Heart right ventricle (tissue), 16 donors: ENCODE data around the gene A1BG. TPM values are rescaled to one million over a fixed set of nuclear protein-coding genes. Genes with fewer than 3 reads are reported as not detected.
A peak's percentile ranks its signal among the peaks of the same experiment; 100 is the strongest.

ENCODE experiments used
- ATAC-seq, 8 donors: fragments of 200-7000 bp; cut with Tn5 transposase; one replicate each; pipeline ENCODE4 v1.9.1; 2020; ENCODE audit warnings: mild to moderate bottlenecking in 8 of 8, moderate library complexity in 8 of 8, moderate number of reproducible peaks in 1 of 8
- DNase-seq, 2 donors: peaks; one replicate each; pipeline ENCODE4 v3.0.0-alpha.2; 2020
- H3K27ac ChIP-seq, 10 donors: fragments of 200-600 bp; sonication (generic) in 2 of 10; one replicate each; pipeline versions ENCODE4 v1.5.0 to v1.8.0; 2020 to 2022; ENCODE audit warnings: mild to moderate bottlenecking in 3 of 10
- H3K27me3 ChIP-seq, 7 donors: fragments of 200-600 bp; one replicate each; pipeline ENCODE4 v1.8.0; 2021 to 2022; ENCODE audit warnings: mild to moderate bottlenecking in 2 of 7
- H3K36me3 ChIP-seq, 9 donors: fragments of 200-600 bp; sonication (generic) in 1 of 9; one replicate each; pipeline versions ENCODE4 v1.5.0 to v1.8.0; 2020 to 2022; ENCODE audit warnings: mild to moderate bottlenecking in 2 of 9
- H3K4me1 ChIP-seq, 9 donors: fragments of 200-600 bp; sonication (generic) in 1 of 9; one replicate each; pipeline versions ENCODE4 v1.5.0 to v1.8.0; 2020 to 2022; ENCODE audit warnings: mild to moderate bottlenecking in 4 of 9
- H3K4me3 ChIP-seq, 10 donors: fragments of 200-600 bp; sonication (generic) in 2 of 10; one replicate each; pipeline versions ENCODE4 v1.5.0 to v1.8.0; 2020 to 2022; ENCODE audit warnings: mild to moderate bottlenecking in 7 of 10, moderate library complexity in 2 of 10
- H3K9me3 ChIP-seq, 11 donors: fragments of 200-600 bp in 10 of 11; sonication (generic) in 2 of 11; one replicate each; pipeline versions ENCODE4 v1.5.0 to v1.8.0; 2013 to 2022; ENCODE audit warnings: mild to moderate bottlenecking in 2 of 11, control low read depth in 1 of 11, moderate library complexity in 1 of 11
- WGBS, 2 donors: extraction: QIAGEN DNeasy Blood & Tissue Kit; methylation state at CpG; one replicate each; pipeline ENCODE4 v1.1.7; 2013; ENCODE audit warnings: inconsistent platforms in 1 of 2; 5-methylcytosine and 5-hydroxymethylcytosine counted together
- intact Hi-C, 10 donors: fragments of 100-400 bp; cut with DNase I; formaldehyde crosslinking; loops; one replicate each; pipeline versions ENCODE4 v1.11.1 to v1.14.2; 2022
- long read RNA-seq, 3 donors: library from polyadenylated mRNA; unstranded; transcript quantifications; one replicate each; pipeline ENCODE4 v2.0.0, GENCODE V29; 2020 to 2021
- polyA plus RNA-seq, 2 donors: library from polyadenylated mRNA; stranded (reverse); fragments of 200-250 nt; gene quantifications; one replicate each; pipeline ENCODE4 v1.2.3, GENCODE V29; 2013
- total RNA-seq, 10 donors: library from RNA; stranded (reverse); fragmentation: NEBNext Ultra II Directional in 3 of 10; extraction: Animal tissue kit (Norgen Biotek cat#: 25700) in 3 of 10; gene quantifications; one replicate each; pipeline versions ENCODE4 v1.2.1 to v1.2.4, GENCODE V29; 2021 to 2023
- TF ChIP-seq, protein P1 (sequence below), 9 donors: fragments of 200-600 bp; sonication (generic) in 2 of 9; IDR thresholded peaks; one replicate each; pipeline versions ENCODE4 v1.5.0 to v1.8.0; 2021 to 2022; ENCODE audit warnings: antibody characterized with exemption in 9 of 9, mild to moderate bottlenecking in 5 of 9, moderate library complexity in 1 of 9
- donor health status: Arrhythmogenic right ventricular cardiomyopathy.
- donor health status: ischemic (EF 13 %, LVEDD 7.1; RV severe dilation, severe dysfunction).
- donor health status: healthy with polysubstance abuse.
- donor health status: DM: no; HTN: yes; CAD: no.
- donor health status: DM: no; HTN: no; CAD: no.
- donor health status: ischemic (EF 25% LVEDD 6.9; RV normal size, moderate dysfunction).
- donor health status: ischemic (EF 25% LVEDD 5.7; RV mildly dilated, moderate dysfunction).
- donor health status: healthy.
- donor health status: DM: yes; HTN: yes; CAD: no.
- donor health status: Ischemic cardiomyopathy.
- donor health status: ischemic (EF 35%, LVEDD 5.7; RV mildly dilated, moderate dysfunction).
- donor health status: nonischemic (EF 11% LVEDD 7.7; RV severe dilation, severe dysfunction).
- donor health status: DM: yes; HTN: yes; CAD: no.
- donor health status: PGD.
- donor health status: ischemic (EF 29% LVEDD 5.4; RV normal size, mild dysfunction).
- donor health status: nonischemic (EF 23%, LVEDD 6.1; RV moderate dilation, normal function).

Gene A1BG, protein sequence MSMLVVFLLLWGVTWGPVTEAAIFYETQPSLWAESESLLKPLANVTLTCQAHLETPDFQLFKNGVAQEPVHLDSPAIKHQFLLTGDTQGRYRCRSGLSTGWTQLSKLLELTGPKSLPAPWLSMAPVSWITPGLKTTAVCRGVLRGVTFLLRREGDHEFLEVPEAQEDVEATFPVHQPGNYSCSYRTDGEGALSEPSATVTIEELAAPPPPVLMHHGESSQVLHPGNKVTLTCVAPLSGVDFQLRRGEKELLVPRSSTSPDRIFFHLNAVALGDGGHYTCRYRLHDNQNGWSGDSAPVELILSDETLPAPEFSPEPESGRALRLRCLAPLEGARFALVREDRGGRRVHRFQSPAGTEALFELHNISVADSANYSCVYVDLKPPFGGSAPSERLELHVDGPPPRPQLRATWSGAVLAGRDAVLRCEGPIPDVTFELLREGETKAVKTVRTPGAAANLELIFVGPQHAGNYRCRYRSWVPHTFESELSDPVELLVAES
- total RNA-seq (1 to 10 TPM in 9 of 10 donors, under 1 TPM in 1; 0.80 to 5.5 (median 2.0) TPM), polyA plus RNA-seq (1 to 10 TPM; 9.6 TPM)
- long read RNA-seq, donor 1, partial matches to known transcripts, result 0 of 1 reads
- long read RNA-seq, donor 1, other reads (novel, unspliced or antisense), result 0 of 1 reads
- long read RNA-seq, donor 2, partial matches to known transcripts, result 1 of 2 reads
- long read RNA-seq, donor 2, other reads (novel, unspliced or antisense), result 0 of 2 reads
- long read RNA-seq, donor 3, result 0 reads

DNA sequence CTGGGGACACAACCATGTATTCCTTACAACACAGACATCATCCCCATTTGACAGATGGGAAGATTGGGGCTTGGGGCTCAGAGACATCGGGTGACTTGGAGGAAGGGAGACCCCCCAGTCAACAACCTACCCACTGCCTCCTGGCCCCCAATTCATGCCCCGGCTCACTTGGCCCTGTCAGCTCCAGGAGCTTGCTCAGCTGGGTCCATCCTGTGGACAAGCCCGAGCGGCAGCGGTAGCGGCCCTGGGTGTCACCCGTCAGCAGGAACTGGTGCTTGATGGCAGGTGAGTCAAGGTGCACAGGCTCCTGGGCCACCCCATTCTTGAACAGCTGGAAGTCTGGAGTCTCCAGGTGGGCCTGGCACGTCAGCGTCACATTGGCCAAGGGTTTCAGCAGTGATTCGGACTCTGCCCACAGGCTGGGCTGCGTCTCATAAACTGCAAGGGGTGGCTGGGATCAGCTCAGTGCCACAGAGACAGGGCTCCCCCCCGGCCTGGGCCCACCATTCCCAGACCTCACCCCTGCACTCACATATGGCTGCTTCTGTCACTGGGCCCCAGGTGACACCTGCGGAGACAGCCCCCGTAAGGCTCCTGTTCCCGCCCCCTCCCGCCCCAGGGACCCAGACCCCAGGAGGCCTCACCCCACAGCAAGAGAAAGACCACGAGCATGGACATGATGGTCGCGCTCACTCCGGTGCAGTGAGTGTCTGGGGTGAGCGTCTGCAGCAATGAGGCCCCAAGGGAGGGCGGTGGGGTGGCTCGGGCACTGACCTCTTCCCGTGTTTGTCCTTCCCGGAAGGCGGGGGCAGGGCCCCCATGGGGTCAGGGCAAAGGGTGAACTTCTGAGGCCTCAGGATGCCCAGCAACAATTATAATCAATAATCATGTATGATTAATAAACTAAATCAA lies at the start of gene A1BG:
A1BG (minus strand) TSS at position 733 of the 912 bp plus-strand sequence; CDS start at position 678, 55 bp downstream.
- ATAC-seq (no peak), DNase-seq (no peak)
- intact Hi-C loops, result no loop called here
- H3K4me3 ChIP-seq, result no peak within 1 kb of the TSS
- H3K9me3 ChIP-seq, result no peaks in the 10 kb centered on the region
- no peak within 1 kb of the TSS for H3K27ac ChIP-seq
- H3K36me3 ChIP-seq, result peaks cover 0 to 4% (median 0%) of the 10 kb centered on the region in 9 donors
- H3K27me3 ChIP-seq, result peaks cover 6 to 82% (median 64%) of the 10 kb centered on the region in 7 donors
- H3K4me1 ChIP-seq, result peaks cover 8 to 48% (median 39%) of the 10 kb centered on the region in 9 donors
- 82% methylated on average over 26 of the region's 26 CpGs for WGBS, 2 donors
- TF ChIP-seq, protein P1, sequence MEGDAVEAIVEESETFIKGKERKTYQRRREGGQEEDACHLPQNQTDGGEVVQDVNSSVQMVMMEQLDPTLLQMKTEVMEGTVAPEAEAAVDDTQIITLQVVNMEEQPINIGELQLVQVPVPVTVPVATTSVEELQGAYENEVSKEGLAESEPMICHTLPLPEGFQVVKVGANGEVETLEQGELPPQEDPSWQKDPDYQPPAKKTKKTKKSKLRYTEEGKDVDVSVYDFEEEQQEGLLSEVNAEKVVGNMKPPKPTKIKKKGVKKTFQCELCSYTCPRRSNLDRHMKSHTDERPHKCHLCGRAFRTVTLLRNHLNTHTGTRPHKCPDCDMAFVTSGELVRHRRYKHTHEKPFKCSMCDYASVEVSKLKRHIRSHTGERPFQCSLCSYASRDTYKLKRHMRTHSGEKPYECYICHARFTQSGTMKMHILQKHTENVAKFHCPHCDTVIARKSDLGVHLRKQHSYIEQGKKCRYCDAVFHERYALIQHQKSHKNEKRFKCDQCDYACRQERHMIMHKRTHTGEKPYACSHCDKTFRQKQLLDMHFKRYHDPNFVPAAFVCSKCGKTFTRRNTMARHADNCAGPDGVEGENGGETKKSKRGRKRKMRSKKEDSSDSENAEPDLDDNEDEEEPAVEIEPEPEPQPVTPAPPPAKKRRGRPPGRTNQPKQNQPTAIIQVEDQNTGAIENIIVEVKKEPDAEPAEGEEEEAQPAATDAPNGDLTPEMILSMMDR (IDR thresholded peaks at IDR 0.05), result no peak

DNA sequence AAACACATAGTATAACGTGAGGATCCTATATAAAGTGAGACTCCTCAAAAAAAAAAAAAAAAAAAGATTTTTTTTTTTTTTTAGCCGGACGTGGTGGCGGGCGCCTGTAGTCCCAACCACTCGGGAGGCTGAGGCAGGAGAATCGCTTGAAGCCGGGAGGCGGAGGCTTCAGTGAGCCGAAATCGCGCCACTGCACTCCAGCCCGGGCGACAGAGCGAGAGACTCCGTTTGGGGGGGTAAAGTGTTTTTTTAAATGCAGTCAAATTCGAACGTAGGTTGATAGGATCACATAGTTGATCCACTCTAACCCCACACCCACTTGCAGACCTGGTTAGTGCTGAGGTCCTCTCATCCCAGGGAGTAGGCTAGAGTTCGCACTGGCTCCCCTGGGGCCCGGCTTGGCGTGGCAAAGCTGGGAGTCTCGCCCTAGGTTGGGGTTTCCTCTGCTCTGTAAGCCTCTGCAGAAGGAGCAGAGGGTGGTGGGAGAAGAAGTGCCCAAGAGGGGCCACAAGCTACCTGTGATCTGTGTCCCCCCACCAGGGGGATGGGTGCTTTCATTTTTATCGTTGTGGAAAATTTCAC lies 48.6 kb upstream of the A1BG start:
- DNase-seq, result no peak
- H3K27ac ChIP-seq, result peak overlapping the region in 4 of 10 donors; percentile 46 to 67 (median 50)

DNA sequence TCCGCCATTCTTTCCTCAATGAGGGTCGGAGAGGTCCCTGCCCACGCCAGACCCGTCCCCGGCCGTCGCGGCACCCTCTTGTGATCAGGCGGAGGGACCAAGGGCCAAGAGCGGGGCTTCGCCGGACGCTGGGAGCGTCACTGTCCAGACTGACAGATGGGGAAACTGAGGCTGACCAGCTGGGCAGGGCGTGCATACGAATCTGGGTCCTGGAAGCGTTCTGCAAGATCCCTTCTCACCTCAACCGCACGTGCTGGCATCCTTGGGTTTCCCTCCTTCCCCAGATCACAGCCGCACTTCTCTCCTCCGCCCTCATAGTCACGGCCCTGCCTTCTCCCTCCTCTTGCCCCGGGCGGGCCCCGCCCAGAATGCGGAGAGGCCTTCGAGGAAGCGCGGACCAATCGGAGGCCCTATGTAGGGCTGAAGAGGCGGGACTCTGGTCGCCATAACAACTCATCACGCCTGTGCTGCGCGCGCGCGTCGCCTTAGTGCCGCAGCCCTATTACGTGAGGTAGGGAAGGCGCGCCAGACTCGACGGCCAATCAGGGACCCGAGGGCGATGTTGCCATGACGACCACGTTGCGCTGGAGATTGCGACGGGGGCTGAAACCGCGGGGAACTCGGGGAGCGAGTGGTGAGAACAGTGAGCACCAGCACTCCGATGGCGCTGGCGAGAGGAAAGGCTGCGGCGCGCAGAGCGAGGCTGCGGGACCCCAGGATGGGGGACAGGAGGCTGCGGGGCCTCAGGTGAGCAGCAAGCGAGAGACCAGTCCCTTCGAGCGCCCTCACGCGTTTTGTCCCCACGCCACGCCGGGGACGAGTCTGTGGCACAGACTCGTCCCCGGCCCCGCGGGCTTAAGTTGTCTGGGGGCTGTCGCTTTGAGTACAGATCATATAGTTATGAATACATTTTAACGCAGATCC lies 47.9 kb upstream of the A1BG start:
- Histone ChIP-seq H3K36me3 (no peaks in the 10 kb centered on the region), H3K9me3 (no peaks in the 10 kb centered on the region), H3K27ac (peak overlapping the region in 7 of 10 donors; percentile 37 to 72 (median 52)), H3K4me3 (peak overlapping the region; percentile 4 to 74 (median 62)), H3K4me1 (peaks cover 7 to 22% (median 13%) of the 10 kb centered on the region in 9 donors), H3K27me3 (peaks cover 0 to 19% (median 15%) of the 10 kb centered on the region in 7 donors)
- DNase-seq (peak; percentile 99 to 100), ATAC-seq (peak; percentile 98 to 100 (median 100))
- WGBS, 2 donors, result 1 to 2% methylated on average over 79 to 80 of the region's 80 CpGs
- TF ChIP-seq, protein P1 (IDR thresholded peaks at IDR 0.05), result peak in 3 of 9 donors; percentile 28 to 41 (median 30)
- intact Hi-C loops, result loop anchor here in 1 of 10 donors (2.0 kb wide), 1 partner anchor 14 kb away; the partner anchor contains the start of gene RPS5

More for the DNA sequence above, 48.6 kb upstream of the A1BG start:
- peak in 1 of 8 donors; percentile 0 for ATAC-seq
- Histone ChIP-seq H3K4me1 (peaks cover 8 to 25% (median 13%) of the 10 kb centered on the region in 9 donors), H3K9me3 (no peaks in the 10 kb centered on the region), H3K36me3 (no peaks in the 10 kb centered on the region), H3K27me3 (peaks cover 0 to 14% (median 9%) of the 10 kb centered on the region in 7 donors), H3K4me3 (peak overlapping the region in 9 of 10 donors; percentile 50 to 74 (median 62))
- intact Hi-C loops, result loop anchor here in 1 of 10 donors (2.0 kb wide), 1 partner anchor 15 kb away; the partner anchor contains the start of gene RPS5
- 30 to 31% methylated on average over 23 of the region's 23 CpGs for WGBS, 2 donors
- TF ChIP-seq, protein P1 (IDR thresholded peaks at IDR 0.05), result no peak
